ACC112 (cell line): Measurements from ENCODE around the gene NT5C.

ENCODE experiments used
- H2AFZ ChIP-seq: fragments of 200-600 bp; sonication (generic); one replicate; pipeline ENCODE4 v1.6.0; 2017; ENCODE audit warnings: antibody characterized with exemption, low read length; ENCODE audit not compliant: unreplicated experiment
- H3K27ac ChIP-seq: fragments of 200-600 bp; sonication (generic); 2 replicates; pipeline ENCODE4 v1.5.1; 2014; ENCODE audit warnings: low read depth, mild to moderate bottlenecking, antibody characterized with exemption, low read length, moderate library complexity
- H3K27me3 ChIP-seq: fragments of 200-600 bp; sonication (generic); 2 replicates; pipeline ENCODE4 v1.6.1; 2014; ENCODE audit warnings: mild to moderate bottlenecking, antibody characterized with exemption, low read length, moderate library complexity, mixed read lengths; ENCODE audit not compliant: insufficient read depth
- H3K36me3 ChIP-seq: fragments of 200-600 bp; sonication (generic); 2 replicates; pipeline ENCODE4 v1.6.1; 2016; ENCODE audit warnings: mild to moderate bottlenecking, antibody characterized with exemption, low read length, moderate library complexity, mixed read lengths; ENCODE audit not compliant: insufficient read depth
- H3K4me1 ChIP-seq: fragments of 200-600 bp; sonication (generic); one replicate; pipeline ENCODE4 v1.6.1; 2016; ENCODE audit warnings: low read length, mixed read lengths; ENCODE audit not compliant: insufficient read depth, unreplicated experiment, control insufficient read depth
- H3K4me3 ChIP-seq: fragments of 200-600 bp; sonication (generic); 2 replicates; pipeline ENCODE4 v1.5.1; 2014; ENCODE audit warnings: mild to moderate bottlenecking, low read depth, low read length
- H3K79me2 ChIP-seq: fragments of 200-600 bp; sonication (generic); one replicate; pipeline ENCODE4 v1.6.0; 2016; ENCODE audit warnings: low read length; ENCODE audit not compliant: control insufficient read depth, unreplicated experiment, insufficient read depth

Gene NT5C

DNA sequence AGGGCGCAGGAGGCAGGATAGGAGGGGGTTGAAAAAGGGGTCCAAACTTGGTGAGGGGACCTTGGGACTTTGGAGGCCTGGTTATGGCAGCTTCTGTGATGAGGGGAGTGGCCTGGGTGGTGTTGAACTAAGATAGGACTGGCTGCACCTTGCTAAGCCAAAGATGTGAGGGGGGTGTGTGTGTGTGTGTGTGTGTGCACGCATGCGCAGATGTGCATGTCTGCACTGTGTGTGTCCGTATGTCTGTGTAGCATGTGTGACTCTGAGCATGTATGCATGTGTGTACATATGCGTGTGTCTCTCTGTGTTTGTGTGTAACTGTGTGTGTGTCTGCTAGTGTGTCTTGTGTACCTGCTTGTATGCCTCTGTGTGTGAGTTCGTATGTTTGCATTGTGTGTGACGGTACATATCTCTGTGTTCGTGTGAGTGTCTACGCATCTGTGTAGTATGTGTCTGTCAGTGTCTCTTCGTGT is 39.7 kb downstream of the NT5C start:
- Histone ChIP-seq H3K27ac (no peak overlapping the region), H3K79me2 (peaks cover 8% of the 10 kb centered on the region), H2AFZ (no peak overlapping the region), H3K36me3 (no peaks in the 10 kb centered on the region), H3K4me3 (no peak overlapping the region), H3K27me3 (no peaks in the 10 kb centered on the region), H3K4me1 (peaks cover 37% of the 10 kb centered on the region)

DNA sequence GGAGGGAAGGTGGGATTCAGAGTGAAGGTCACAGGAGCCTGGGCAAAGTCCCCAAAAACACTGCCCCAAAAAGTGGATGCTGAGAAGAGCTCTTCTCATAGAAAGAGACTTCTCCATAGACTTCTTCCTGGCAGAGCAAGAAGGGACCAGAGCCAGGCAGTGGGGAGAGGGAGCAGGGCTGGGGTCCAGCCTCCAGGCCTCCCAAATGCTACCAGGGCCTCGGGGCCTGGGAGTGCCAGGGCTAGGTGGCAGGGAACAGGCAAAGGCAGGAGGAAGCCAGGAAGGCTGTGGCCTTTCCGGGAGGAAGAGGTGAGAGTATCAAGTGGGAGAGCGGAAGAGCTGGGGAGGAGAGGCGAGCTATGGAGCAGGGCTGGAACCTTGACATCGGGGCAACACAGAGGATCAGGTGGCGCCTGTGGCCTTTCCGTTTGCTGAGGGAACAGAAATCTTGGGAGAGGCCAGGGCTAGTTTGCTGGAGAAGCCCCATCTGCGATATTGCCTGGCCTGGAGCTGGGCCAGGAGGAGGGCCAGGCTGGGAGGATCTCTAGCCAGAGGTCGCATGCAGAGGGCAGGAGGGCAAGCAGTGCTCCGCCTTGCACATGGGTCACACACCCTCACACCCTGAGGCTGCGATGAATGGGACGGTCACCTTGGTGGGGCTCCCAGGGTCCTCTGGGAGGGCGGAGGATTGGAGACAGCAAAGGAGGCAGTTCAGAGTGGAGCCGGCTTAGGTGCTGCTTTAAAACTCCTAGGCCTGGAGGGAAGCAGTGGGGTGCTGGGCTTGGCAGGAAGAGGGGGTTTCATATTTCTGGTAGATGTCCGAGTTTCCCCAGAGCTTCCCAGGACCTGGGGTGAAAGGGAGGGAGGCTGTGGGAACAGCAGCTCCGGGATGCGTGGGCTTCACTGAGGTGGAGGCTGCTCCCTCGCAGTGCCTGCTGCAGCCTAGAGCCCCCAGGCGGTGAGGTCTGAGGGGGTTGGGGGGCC is 40.4 kb downstream of the NT5C start:
- H3K27me3 ChIP-seq: no peaks in the 10 kb centered on the region
- no peaks in the 10 kb centered on the region for H3K36me3 ChIP-seq
- peaks cover 44% of the 10 kb centered on the region for H3K4me1 ChIP-seq
- no peak overlapping the region for H2AFZ ChIP-seq
- H3K4me3 ChIP-seq: no peak overlapping the region
- H3K27ac ChIP-seq: no peak overlapping the region
- peaks cover 8% of the 10 kb centered on the region for H3K79me2 ChIP-seq

DNA sequence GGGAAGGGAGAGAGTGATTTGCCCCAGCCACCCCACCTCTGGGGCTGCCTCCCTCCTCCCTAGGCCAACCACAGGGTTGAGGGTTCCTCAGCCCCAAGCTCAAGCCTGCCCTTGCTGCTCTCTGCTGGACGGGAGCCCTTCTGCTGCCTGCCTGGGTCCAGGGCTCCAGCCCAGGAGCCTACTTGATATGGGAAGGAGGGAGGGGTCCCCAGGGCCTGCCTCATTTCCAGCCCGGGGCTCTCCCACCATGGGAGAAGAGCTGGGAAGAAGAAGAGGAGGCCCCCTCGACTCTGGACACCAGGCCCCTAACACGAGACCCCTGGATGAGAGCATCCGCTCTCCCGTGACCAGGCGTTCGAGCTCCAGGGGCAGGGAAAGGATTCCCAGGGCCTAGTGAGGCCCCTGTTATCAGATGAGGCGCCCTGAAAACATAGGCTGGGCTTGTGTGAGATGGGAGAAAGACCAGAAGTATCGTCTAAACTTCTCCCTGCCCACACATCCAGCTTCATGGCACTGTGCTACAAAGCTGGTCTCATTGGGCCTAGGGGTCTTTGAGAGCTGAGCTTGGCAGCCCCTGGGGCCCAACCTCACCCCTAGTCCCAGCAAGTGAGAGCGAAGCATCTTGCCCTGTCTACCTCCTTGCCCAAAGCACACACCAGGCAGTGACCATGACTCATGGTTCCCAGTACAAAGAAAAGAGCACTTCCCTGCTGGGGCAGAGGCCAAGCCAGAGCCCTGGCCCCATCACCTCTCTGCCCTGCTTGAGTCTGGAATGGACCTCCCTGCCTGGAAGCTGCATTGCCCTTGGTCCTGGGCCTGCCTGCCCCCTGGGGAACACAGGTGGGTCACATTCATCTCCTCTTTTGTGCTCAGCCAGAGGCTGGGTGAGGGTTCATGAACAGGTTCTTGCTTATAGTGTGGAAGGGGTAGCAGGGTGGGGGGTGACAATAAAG is 42.8 kb downstream of the NT5C start:
- Histone ChIP-seq H3K27me3 (no peaks in the 10 kb centered on the region), H3K4me1 (peaks cover 53% of the 10 kb centered on the region), H3K27ac (peak overlapping the region; percentile 47), H3K79me2 (peaks cover 8% of the 10 kb centered on the region), H3K36me3 (no peaks in the 10 kb centered on the region), H2AFZ (peak overlapping the region; percentile 19), H3K4me3 (peak overlapping the region; percentile 80)

DNA sequence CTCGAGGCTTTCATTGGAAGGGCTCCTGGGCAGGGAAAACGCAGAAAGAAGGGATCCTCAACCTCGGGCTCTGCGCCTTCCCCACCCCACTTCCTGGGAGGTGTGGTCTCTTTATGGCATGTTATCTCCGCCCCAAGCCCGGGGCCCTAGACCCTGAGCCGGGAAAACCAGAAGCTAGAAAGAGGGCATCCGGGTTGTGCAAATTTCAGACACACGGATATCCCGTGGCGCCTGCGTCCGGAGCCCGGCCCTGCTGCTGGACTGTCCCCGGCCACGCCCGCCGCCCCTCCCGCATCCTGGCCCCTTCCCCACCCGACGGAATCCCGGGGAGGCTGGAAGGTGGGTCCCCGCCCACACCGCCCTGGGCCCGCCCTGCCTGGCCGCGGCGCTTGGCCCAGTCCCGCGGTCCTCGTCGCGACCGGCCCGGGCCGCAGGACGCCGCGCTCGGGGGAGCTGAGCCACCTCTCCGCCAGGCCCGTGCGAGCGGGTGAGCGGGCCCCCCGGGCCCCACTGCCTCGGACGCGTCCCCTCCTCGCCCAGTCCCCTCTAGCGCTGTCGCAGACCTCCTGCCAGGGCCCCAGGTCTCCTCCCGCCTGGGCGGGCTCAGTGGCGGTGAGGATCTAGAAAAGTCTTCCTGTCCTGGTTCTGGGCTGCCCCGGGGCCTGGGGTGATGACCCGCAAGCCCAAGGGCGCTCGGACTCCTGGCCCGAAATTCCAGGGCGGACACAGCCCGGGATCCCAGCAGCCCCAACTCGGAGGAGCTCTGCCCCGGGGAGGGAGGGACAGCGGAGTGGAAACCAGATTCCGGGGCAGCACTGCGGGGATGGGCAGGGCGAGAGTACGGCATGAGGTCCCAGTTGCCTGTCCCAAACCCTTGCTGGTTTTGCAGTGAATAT is 43.7 kb downstream of the NT5C start, which contains the start of gene SLC16A5:
SLC16A5 (plus strand) TSS at position 397 of the 896 bp plus-strand sequence. CDS start 5,683 bp downstream, outside the sequence.
- H3K4me3 ChIP-seq: peak within 1 kb of the TSS; percentile 80
- H3K27ac ChIP-seq: peak within 1 kb of the TSS; percentile 47
- H2AFZ ChIP-seq: peak within 1 kb of the TSS; percentile 19
- H3K4me1 ChIP-seq: peaks cover 49% of the 10 kb centered on the region
- no peaks in the 10 kb centered on the region for H3K27me3 ChIP-seq
- peaks cover 8% of the 10 kb centered on the region for H3K79me2 ChIP-seq
- H3K36me3 ChIP-seq: no peaks in the 10 kb centered on the region

DNA sequence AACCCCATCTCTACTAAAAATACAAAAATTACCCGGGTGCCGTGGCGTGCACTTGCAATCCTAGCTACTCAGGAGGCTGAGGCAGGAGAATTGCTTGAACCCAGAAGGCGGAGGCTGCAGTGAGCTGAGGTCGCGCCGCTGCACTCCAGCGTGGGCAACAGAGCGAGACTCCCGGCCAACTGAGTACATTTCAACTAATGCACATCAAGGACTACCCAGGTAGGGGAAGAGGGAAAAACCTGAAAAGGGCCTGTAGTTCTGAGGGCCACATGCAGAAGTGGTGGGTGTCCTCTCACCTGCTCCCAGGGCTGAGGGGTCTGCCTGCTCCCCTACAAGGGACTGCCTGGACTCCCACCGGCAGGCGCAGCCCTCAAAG is 44.4 kb downstream of the NT5C start:
- Histone ChIP-seq H3K4me1 (peaks cover 46% of the 10 kb centered on the region), H3K27ac (peak overlapping the region; percentile 34; the same call in 1 of the 2 replicates), H3K4me3 (peak overlapping the region; percentile 80), H2AFZ (no peak overlapping the region), H3K36me3 (no peaks in the 10 kb centered on the region), H3K79me2 (peaks cover 7% of the 10 kb centered on the region), H3K27me3 (no peaks in the 10 kb centered on the region)

DNA sequence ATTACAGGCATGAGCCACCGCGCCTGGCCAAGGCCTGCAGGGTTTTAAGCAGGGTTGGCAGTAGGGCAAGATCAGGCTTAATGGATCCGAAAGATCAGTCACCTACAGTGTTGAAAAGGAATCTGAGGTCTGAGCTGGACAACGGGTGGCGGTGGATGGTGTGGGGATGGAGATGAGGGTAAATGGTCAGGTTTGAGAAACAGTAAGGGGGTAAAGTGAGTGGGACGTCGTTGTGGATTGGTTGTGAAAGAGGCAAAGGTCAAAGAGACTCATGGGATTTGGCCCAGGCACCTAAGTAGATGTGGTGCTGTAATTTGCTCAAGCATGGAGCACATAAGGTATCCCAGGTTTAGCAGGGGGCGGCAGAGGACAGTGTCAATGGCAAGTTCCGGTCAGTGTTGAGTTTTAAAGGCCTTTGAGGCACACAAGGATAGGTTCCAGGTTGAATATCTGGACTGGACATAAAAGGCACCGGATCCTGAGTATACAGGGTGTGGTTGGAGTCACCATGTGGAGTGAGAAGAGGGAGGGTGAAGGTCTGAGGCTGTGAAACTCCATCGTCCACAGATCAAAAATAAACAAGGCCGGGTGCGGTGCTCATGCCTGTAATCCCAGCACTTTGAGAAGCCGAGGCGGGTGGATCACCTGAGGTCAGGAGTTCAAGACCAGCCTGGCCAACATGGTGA is 44.9 kb downstream of the NT5C start:
- Histone ChIP-seq H3K27me3 (no peaks in the 10 kb centered on the region), H3K79me2 (peaks cover 3% of the 10 kb centered on the region), H3K4me3 (peak overlapping the region; percentile 80; the same call in 1 of the 2 replicates), H3K36me3 (no peaks in the 10 kb centered on the region), H3K27ac (no peak overlapping the region), H3K4me1 (peaks cover 41% of the 10 kb centered on the region), H2AFZ (no peak overlapping the region)

DNA sequence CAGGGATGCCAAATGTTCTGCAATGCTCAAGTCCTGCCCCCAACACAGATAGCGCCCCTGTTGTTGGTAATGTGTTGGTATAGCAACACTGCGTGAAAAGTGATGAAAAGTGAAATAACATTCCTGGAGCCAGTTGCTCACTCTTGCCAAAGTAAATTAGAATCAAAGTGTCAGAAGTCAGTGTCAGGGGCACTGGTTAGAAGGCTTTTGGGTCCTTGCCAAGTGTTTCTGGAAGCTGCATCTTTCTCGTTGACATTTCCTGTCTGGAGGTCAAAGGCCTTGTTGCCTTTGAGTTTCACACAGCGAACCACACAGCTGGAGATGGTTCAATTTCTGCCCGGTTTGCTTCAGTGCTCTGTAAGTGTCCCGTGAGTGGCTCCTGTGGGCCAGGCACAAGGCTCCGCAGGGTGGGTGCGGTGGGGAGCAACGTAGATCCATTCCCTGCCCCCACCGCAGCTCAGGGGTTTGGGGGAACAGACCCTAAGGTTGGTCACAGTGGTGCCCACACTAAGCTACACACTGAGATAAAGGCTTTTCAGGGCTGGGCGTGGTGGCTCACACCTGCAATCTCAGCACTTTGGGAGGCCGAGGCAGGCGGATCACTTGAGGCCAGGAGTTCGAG is 47.4 kb downstream of the NT5C start:
- H3K27ac ChIP-seq: no peak overlapping the region
- H3K36me3 ChIP-seq: no peaks in the 10 kb centered on the region
- H2AFZ ChIP-seq: no peak overlapping the region
- H3K4me1 ChIP-seq: peaks cover 40% of the 10 kb centered on the region
- no peak overlapping the region for H3K4me3 ChIP-seq
- H3K79me2 ChIP-seq: peaks cover 1% of the 10 kb centered on the region
- no peaks in the 10 kb centered on the region for H3K27me3 ChIP-seq

DNA sequence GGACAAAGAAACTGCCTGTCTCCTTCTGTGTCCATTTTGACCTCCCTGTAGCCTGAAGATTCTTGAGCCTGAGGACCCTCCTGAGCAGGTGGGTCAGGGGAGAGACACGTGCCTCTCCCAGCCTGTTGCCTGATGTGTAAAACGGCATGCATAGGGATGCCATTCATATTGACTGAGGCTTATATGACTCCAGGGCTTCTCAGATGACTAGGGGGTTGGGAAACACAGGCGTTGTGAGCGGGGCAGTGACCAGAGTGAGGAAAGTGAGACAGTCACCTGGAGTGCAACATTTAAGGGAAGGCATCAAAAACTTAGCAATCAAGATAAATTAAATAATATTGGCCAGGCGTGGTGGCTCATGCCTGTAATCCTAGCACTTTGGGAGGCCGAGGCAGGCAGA is 48.9 kb downstream of the NT5C start:
- Histone ChIP-seq H3K27ac (no peak overlapping the region), H3K27me3 (no peaks in the 10 kb centered on the region), H2AFZ (no peak overlapping the region), H3K4me3 (no peak overlapping the region), H3K36me3 (no peaks in the 10 kb centered on the region), H3K79me2 (no peaks in the 10 kb centered on the region), H3K4me1 (peaks cover 46% of the 10 kb centered on the region)
